HL-60 (cell line): ENCODE data around the gene IL36B.

Experiments
- CTCF ChIP-seq: IDR thresholded peaks from one replicate; pipeline ENCODE4 v1.5.1; 2011; ENCODE audit warnings: low read length, control low read depth, inconsistent platforms; ENCODE audit not compliant: insufficient read depth
- GABPA ChIP-seq: IDR thresholded peaks from 2 replicates; pipeline ENCODE4 v1.6.1; 2012; ENCODE audit warnings: low read depth
- POLR2AphosphoS5 ChIP-seq: IDR thresholded peaks from 2 replicates; pipeline ENCODE4 v1.6.1; 2012; ENCODE audit warnings: low read depth
- REST ChIP-seq: IDR thresholded peaks from 2 replicates; pipeline ENCODE4 v1.6.1; 2012; ENCODE audit warnings: low read depth; ENCODE audit not compliant: insufficient replicate concordance
- SPI1 ChIP-seq: IDR thresholded peaks from 2 replicates; pipeline ENCODE4 v1.6.1; 2012; ENCODE audit warnings: low read depth, mild to moderate bottlenecking, borderline replicate concordance

GRCh38 chr2:113015042-113015441 is 37.6 kb downstream of the IL36B start:
- TF ChIP-seq REST (no peak), CTCF (no peak), POLR2AphosphoS5 (no peak), GABPA (no peak), SPI1 (no peak)
